HL-60 (cell line): ENCODE results near the gene UXT.

Experiments
- CTCF ChIP-seq: IDR thresholded peaks from one replicate; pipeline ENCODE4 v1.5.1; 2011; ENCODE audit warnings: low read length, control low read depth, inconsistent platforms; ENCODE audit not compliant: insufficient read depth
- REST ChIP-seq: IDR thresholded peaks from 2 replicates; pipeline ENCODE4 v1.6.1; 2012; ENCODE audit warnings: low read depth; ENCODE audit not compliant: insufficient replicate concordance

- no peak for TF ChIP-seq CTCF
- TF ChIP-seq REST = no peak
Measured at GRCh38 chrX:47607091-47607490, 51.9 kb downstream of the UXT start.
